Neuronal stem cell (in vitro differentiated cells): ENCODE measurements around the gene P2RY8.
A peak's percentile ranks its signal among the peaks of the same experiment; 100 is the strongest.
"Not testable (repeated sequence)": the region's sequence is repeated elsewhere in the genome, so short reads cannot be mapped to it uniquely, and the experiment has no call there.

ENCODE experiments used
- DNase-seq: peaks from one replicate; pipeline ENCODE4 v3.0.0-alpha.2; 2013; ENCODE audit warnings: low spot score
- H2AFZ ChIP-seq: one replicate; pipeline ENCODE4 v1.6.1; 2013; ENCODE audit warnings: mild to moderate bottlenecking, low read length, inconsistent platforms
- H2AK5ac ChIP-seq: 2 replicates; pipeline ENCODE4 v1.6.1; 2013; ENCODE audit warnings: low read depth, mild to moderate bottlenecking, inconsistent platforms, low read length, moderate library complexity, mixed read lengths
- H2BK120ac ChIP-seq: 2 replicates; pipeline ENCODE4 v1.6.1; 2013; ENCODE audit warnings: low read depth, mild to moderate bottlenecking, inconsistent platforms, low read length, moderate library complexity, mixed read lengths
- H2BK12ac ChIP-seq: one replicate; pipeline ENCODE4 v1.6.1; 2013; ENCODE audit warnings: low read length, inconsistent platforms
- H2BK15ac ChIP-seq: 2 replicates; pipeline ENCODE4 v1.6.1; 2013; ENCODE audit warnings: mild to moderate bottlenecking, low read length, inconsistent platforms, mixed read lengths
- H2BK5ac ChIP-seq: one replicate; pipeline ENCODE4 v1.6.1; 2013; ENCODE audit warnings: inconsistent platforms, mild to moderate bottlenecking, low read length, moderate library complexity
- H3K14ac ChIP-seq: one replicate; pipeline ENCODE4 v1.6.1; 2013; ENCODE audit warnings: low read length, inconsistent platforms
- H3K18ac ChIP-seq: 2 replicates; pipeline ENCODE4 v1.6.1; 2013; ENCODE audit warnings: low read length, inconsistent platforms
- H3K23ac ChIP-seq: 2 replicates; pipeline ENCODE4 v1.6.1; 2013; ENCODE audit warnings: low read depth, mild to moderate bottlenecking, mixed read lengths, low read length, inconsistent platforms; ENCODE audit not compliant: poor library complexity
- H3K27ac ChIP-seq: replicated peaks from 3 replicates; pipeline ENCODE4 v1.5.1; 2013; ENCODE audit warnings: low read length, inconsistent platforms
- H3K27me3 ChIP-seq, 3 experiments: 2 replicates each; pipeline ENCODE4 v1.6.1; 2013; ENCODE audit warnings: low read length in 3 of 3, mild to moderate bottlenecking in 2 of 3, inconsistent platforms in 1 of 3, low read depth in 1 of 3, mixed read lengths in 1 of 3, moderate library complexity in 1 of 3; ENCODE audit not compliant: control insufficient read depth in 3 of 3, insufficient read depth in 3 of 3
- H3K36me3 ChIP-seq, 2 donors: replicated peaks in 1 of 2; 2 replicates each; pipeline ENCODE4 v1.6.1; 2013; ENCODE audit warnings: low read length in 2 of 2; ENCODE audit not compliant: control insufficient read depth in 2 of 2, insufficient read depth in 2 of 2
- H3K4ac ChIP-seq: 2 replicates; pipeline ENCODE4 v1.6.1; 2013; ENCODE audit warnings: inconsistent platforms, mild to moderate bottlenecking, low read length, moderate library complexity
- H3K4me1 ChIP-seq, 2 donors: 1 replicate in 1 of 2; 2 replicates in 1 of 2; pipeline ENCODE4 v1.6.1; 2013; ENCODE audit warnings: low read length in 2 of 2, low read depth in 1 of 2; ENCODE audit not compliant: control insufficient read depth in 2 of 2, insufficient read depth in 1 of 2
- H3K4me2 ChIP-seq: one replicate; pipeline ENCODE4 v1.6.1; 2013; ENCODE audit warnings: mild to moderate bottlenecking, low read length, inconsistent platforms; ENCODE audit not compliant: insufficient read depth, poor library complexity, severe bottlenecking
- H3K4me3 ChIP-seq, 2 donors: 2 replicates each; pipeline ENCODE4 v1.5.1; 2013; ENCODE audit warnings: low read length in 2 of 2, mild to moderate bottlenecking in 2 of 2, inconsistent platforms in 1 of 2, moderate library complexity in 1 of 2
- H3K79me1 ChIP-seq: one replicate; pipeline ENCODE4 v1.6.1; 2013; ENCODE audit warnings: low read depth, mild to moderate bottlenecking, inconsistent platforms, low read length, moderate library complexity
- H3K9ac ChIP-seq: one replicate; pipeline ENCODE4 v1.6.1; 2013; ENCODE audit warnings: mild to moderate bottlenecking, low read depth, low read length, inconsistent platforms; ENCODE audit not compliant: poor library complexity
- H3K9me3 ChIP-seq, 2 donors: replicated peaks in 1 of 2; 2 replicates each; pipeline versions ENCODE3 to v1.6.1; 2013; ENCODE audit warnings: low read length in 2 of 2, mild to moderate bottlenecking in 2 of 2, inconsistent platforms in 1 of 2, low read depth in 1 of 2, mixed read lengths in 1 of 2, moderate library complexity in 1 of 2; ENCODE audit not compliant: control insufficient read depth in 2 of 2, insufficient read depth in 1 of 2
- H4K8ac ChIP-seq: one replicate; pipeline ENCODE4 v1.6.1; 2013; ENCODE audit warnings: low read depth, mild to moderate bottlenecking, inconsistent platforms, low read length, moderate library complexity
- H4K91ac ChIP-seq: one replicate; pipeline ENCODE4 v1.6.1; 2013; ENCODE audit warnings: low read length, low read depth, mild to moderate bottlenecking, inconsistent platforms; ENCODE audit not compliant: poor library complexity
- WGBS, 2 donors: extraction: QIAGEN DNeasy Blood & Tissue Kit; methylation state at CpG; one replicate each; pipeline ENCODE4 v1.1.7; 2013; ENCODE audit warnings: missing lambda C conversion rate in 2 of 2, mixed read lengths in 1 of 2; ENCODE audit not compliant: insufficient read length in 2 of 2, insufficient replicate concordance in 1 of 2; ENCODE audit errors: extremely low coverage in 2 of 2; 5-methylcytosine and 5-hydroxymethylcytosine counted together

The P2RY8 gene

DNA sequence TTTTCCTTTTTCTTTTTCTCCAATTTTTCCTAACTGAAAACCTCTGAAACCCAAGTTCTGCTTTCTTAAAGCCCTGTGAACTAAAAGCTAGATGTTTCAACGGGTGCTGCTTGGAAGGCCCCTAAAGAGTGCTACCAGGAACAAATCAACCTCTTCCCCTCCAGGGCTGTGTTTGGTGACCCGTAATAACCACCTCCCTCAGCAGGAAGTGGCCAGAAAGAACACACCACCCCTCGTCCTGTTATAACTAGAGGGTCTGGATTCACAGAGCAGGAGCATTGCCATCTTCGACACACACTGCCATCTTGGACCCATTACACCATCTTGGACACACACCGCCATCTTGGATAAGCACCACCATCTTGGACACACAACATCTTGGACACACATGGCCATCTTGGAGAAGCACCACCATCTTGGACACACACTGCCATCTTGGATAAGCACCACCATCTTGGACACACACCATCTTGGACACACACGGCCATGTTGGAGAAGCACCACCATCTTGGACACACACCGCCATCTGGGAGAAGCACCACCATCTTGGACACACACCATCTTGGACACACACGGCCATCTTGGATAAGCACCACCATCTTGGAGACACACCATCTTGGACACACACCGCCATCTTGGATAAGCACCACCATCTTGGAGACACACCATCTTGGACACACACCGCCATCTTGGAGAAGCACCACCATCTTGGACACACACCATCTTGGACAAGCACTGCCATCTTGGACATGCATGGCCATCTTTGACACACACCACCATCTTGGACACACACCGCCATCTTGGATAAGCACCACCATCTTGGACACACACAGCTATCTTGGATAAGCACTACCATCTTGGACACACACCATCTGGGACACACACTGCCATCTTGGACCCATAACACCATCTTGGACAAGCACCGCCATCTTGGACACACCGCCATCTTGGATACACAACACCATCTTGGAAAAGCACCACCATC is 89.7 kb downstream of the P2RY8 start:
- H2AK5ac ChIP-seq, H3K23ac ChIP-seq, H3K4ac ChIP-seq, H2BK15ac ChIP-seq, H3K4me2 ChIP-seq, H4K91ac ChIP-seq, H2BK120ac ChIP-seq, H3K18ac ChIP-seq, H3K4me1 ChIP-seq, DNase-seq, H3K27me3 ChIP-seq, H2BK12ac ChIP-seq, H2BK5ac ChIP-seq, H4K8ac ChIP-seq, H3K27ac ChIP-seq, H3K9ac ChIP-seq, H2AFZ ChIP-seq, H3K14ac ChIP-seq: not testable (repeated sequence)
- peak overlapping the region in 1 of 2 donors; percentile 62 for H3K4me3 ChIP-seq
- H3K79me1 ChIP-seq = peaks cover 32% of the 10 kb centered on the region
- peaks cover 29 to 32% of the 10 kb centered on the region in 2 donors for H3K9me3 ChIP-seq
- peaks cover 16 to 25% of the 10 kb centered on the region in 2 donors for H3K36me3 ChIP-seq
- WGBS, 2 donors = no CpG with 5 or more reads among the region's 13 CpGs

DNA sequence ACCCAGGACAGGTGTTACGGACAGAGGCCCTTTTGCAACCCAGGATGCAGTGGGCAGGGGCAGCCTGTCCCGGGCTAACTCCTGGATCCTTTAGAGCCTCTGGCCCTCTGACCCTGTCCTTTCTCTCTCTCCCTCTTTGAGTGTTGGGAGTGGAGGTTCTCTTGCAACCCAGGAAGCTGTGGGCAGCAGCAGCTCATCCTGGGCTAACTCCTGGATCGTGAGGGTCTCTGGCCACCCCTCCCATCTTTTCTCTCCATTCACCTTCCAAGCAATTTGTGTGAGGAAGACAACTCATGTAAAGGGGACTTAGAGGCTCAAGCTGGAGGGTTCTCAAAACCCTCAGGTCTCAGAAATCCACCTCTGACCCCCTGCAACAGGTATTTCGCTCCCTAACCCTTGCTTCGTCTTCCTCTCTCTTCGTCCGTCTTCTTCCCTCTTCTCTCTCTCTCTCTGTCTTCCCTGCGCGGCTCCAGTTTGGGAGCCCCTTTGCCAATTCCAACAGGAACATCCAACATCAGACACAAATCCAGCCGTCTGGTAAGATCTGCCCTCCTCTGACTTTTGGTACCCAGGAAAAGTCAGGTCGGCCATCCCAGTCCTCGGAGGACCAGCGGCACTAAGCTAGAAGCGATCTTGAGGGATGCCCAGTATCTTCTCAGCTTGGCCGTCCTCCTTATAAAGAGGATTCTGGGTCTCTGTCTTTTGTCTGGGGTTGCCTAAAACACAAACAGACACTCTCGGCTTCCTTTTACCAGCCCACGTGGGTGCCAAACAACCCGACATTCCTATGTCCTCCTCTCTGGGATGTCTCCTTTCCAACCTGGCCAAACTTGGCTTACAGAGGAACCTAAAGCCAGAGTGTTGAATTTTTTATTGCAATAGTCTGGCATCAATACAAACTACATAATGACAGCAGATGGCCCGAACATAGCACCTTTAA is 92.2 kb downstream of the P2RY8 start:
- Histone ChIP-seq H3K36me3 (peaks cover 28% of the 10 kb centered on the region in 2 donors), H2BK5ac (no peak overlapping the region), H2AK5ac (no peak overlapping the region), H2AFZ (no peak overlapping the region), H3K4me2 (no peak overlapping the region), H3K79me1 (peaks cover 30% of the 10 kb centered on the region), H2BK12ac (no peak overlapping the region), H3K4me1 (no peaks in the 10 kb centered on the region), H3K27ac (no peak overlapping the region), H3K4me3 (no peak overlapping the region), H4K91ac (no peak overlapping the region), H2BK15ac (no peak overlapping the region), H3K27me3 (no peaks in the 10 kb centered on the region), H3K4ac (no peak overlapping the region), H3K9me3 (peaks cover 27 to 38% of the 10 kb centered on the region in 2 donors), H4K8ac (no peak overlapping the region), H3K9ac (no peak overlapping the region), H2BK120ac (no peak overlapping the region), H3K14ac (no peak overlapping the region), H3K23ac (no peak overlapping the region), H3K18ac (no peak overlapping the region)
- DNase-seq = no peak
- no CpG with 5 or more reads among the region's 19 CpGs for WGBS, 2 donors

DNA sequence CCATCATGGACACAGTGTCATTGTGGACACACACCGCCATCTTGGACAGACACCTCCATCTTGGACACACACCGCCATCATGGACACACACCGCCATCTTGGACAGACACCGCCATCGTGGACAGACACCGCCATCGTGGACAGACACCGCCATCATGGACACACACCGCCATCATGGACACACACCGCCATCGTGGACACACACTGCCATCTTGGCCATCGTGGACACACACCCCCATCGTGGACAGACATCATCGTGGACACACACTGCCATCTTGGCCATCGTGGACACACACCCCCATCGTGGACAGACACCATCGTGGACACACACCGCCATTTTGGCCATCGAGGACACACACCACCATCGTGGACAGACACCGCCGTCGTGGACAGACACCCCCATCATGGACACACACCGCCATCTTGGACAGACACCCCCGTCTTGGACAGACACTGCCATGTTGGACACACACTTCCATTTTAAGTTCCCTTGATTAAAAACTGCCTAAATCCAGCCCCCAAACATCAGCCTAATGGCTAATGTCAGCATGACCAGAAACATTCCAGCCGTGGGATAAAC is 93.4 kb downstream of the P2RY8 start:
- Histone ChIP-seq H2BK12ac (no peak overlapping the region), H2BK15ac (no peak overlapping the region), H2BK5ac (no peak overlapping the region), H4K91ac (no peak overlapping the region), H3K36me3 (peaks cover 28 to 31% of the 10 kb centered on the region in 2 donors), H3K9me3 (peaks cover 16 to 41% of the 10 kb centered on the region in 2 donors), H4K8ac (no peak overlapping the region), H3K9ac (no peak overlapping the region), H3K4me1 (no peaks in the 10 kb centered on the region), H2BK120ac (no peak overlapping the region), H3K27me3 (no peaks in the 10 kb centered on the region), H3K18ac (no peak overlapping the region), H3K4me2 (no peak overlapping the region), H2AK5ac (no peak overlapping the region), H3K27ac (no peak overlapping the region), H3K23ac (no peak overlapping the region), H3K4ac (no peak overlapping the region), H3K4me3 (peak overlapping the region in 1 of 2 donors; percentile 70), H3K14ac (peak overlapping the region; percentile 17), H2AFZ (no peak overlapping the region), H3K79me1 (peaks cover 28% of the 10 kb centered on the region)
- no CpG with 5 or more reads among the region's 26 CpGs for WGBS, 2 donors
- DNase-seq = no peak
